GM21619 (cell line): ENCODE data around the gene NFAM1.

Experiments used
- ATAC-seq: cut with Tn5 transposase; IDR thresholded peaks from one replicate; pipeline ENCODE4 v1.9.1; 2021; ENCODE audit not compliant: unreplicated experiment

The NFAM1 gene

GRCh38 chr22:42384506-42384905, 47.7 kb downstream of the NFAM1 start:
- ATAC-seq: no peak

- no peak for ATAC-seq
Observed at GRCh38 chr22:42383851-42384417, 48.3 kb downstream of the NFAM1 start.

GRCh38 chr22:42383287-42383686, 48.9 kb downstream of the NFAM1 start:
- ATAC-seq: no peak

- no peak for ATAC-seq
Observed at GRCh38 chr22:42380769-42381551, 51.2 kb downstream of the NFAM1 start.

DNA sequence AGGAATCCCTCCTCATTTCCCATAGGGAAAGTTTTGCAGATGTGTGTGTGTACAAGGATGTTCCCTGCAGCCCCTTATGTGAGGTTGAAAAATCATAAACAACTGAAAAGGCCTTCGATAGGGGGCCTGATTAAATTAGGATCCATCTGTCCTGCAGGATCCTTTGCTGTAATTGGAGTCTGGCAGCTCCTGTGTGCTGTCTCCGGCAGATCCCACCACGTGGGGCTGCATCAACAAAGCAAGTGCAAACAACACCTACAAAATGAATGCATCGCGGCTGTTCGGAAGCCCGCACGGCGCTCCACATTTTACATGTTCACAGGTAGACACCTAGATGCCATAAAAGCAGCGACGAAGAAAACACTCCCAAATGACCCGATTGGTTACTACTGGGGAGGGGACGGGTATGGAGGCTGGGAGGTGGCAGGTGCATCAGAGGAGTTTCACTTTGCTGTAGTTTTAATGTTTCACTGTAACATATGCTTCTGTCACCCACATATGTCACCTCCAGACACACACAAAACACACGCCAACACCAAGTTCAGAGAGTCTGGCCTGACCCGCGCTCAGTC, 52.2 kb downstream of the NFAM1 start:
- no peak for ATAC-seq

DNA sequence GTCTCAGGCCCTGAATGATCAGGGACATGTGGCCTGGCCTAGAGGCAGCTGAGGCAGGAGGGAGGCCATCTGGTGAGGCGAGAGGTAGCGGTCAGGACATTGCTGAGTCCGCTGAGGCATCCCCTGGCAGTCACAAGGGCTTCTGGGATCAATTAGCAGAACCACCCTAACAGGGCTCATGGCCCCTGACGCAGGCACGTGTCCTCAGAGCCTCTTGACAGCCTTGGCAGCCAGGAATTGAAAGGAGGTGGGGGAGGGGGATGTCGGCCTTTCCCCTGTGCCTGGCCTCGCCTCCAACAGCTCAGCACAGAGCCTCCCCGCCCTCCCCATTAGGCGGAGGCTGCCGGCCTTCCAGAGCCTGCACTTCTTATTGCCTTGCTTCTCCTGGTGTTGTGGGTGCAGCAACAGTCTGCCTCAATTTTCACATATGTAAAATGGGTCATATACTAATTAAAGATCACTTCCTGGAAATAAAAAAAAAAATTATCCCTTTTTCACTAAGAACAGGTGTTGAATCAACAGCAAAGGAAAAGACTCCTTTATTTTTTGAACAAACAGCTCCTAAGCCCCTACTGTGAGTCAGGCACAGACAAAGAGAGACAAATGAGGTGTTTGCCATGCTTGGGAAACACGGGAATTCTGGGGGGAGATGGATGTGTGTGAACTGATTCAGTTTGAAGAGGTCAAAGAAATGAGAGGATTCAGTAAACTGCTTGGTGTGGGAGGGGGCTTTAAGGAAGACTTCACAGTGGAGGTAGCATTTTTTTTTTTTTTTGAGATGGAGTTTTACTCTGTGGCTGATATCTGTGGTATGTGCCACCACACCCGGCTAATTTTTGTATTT, 55.3 kb downstream of the NFAM1 start:
- ATAC-seq: no peak

DNA sequence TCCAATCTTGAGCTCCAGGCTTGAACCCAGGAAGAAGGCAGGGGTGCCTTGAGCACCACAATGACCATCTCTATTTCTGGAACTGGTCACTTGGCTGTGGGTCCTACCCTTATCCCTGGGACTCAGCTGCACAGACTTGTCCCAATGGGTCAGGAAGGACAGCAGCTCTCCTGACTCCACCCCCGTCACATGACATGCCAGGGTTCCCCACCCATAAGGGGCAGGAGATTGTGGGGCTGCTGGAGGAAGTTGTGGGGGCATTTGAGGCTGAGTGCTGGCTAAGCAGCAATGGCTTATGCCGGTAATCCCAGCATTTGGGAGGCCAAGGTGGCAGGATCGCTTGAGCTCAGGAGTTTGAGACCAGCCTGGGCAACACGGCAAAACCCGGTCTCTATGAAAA, 56.2 kb downstream of the NFAM1 start:
- no peak for ATAC-seq

GRCh38 chr22:42372976-42373375, 59.2 kb downstream of the NFAM1 start:
- ATAC-seq: no peak

GRCh38 chr22:42371501-42371900, 60.7 kb downstream of the NFAM1 start:
- ATAC-seq: no peak

GRCh38 chr22:42371099-42371498, 61.1 kb downstream of the NFAM1 start:
- ATAC-seq: no peak

- ATAC-seq: peak; percentile 93
Observed at GRCh38 chr22:42369250-42370041, 62.8 kb downstream of the NFAM1 start.

DNA sequence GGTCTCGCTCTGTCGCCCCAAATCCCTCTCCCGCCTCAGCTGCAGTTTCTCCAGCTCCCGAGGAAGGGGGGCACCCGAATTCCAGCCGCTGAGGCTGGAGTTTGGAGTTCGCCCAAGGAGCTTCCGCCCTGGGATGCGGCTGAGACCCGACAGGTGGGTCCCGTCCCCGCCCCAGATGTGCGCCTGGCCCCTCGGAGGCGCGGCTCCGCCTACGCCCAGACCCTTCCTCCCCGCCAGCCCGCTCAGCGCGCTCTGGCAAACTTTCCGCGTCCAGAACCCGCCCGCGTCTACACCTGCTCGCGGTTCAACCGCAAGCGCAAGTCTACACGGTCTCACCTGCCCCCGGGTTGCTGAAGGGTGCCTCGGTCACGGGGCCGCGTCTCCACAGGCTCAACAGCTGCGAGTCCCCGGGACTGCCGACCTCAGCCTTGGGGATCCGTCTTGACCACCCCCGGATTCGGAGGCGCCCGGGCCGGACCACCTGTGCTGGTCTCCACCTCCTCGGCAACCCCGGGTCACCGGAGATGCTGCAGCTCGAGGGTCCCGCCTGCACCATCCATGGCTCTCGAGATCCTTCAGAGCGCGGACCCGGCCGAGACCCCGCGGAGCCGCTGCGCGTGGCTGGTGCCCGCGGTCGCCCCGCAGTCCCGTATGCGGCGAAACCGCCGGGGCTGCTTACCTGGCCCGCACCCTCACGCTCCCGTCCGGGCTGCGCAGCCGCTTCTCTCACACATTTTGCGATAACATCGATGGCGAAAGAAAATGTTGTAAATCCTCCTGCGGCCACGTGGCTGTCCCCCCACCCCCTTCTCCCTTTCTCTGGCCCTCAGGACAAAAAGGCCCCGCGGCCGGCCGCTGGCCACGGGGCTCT, 63.6 kb downstream of the NFAM1 start:
- ATAC-seq: peak; percentile 20

GRCh38 chr22:42367980-42368378, 64.2 kb downstream of the NFAM1 start:
- ATAC-seq: no peak

DNA sequence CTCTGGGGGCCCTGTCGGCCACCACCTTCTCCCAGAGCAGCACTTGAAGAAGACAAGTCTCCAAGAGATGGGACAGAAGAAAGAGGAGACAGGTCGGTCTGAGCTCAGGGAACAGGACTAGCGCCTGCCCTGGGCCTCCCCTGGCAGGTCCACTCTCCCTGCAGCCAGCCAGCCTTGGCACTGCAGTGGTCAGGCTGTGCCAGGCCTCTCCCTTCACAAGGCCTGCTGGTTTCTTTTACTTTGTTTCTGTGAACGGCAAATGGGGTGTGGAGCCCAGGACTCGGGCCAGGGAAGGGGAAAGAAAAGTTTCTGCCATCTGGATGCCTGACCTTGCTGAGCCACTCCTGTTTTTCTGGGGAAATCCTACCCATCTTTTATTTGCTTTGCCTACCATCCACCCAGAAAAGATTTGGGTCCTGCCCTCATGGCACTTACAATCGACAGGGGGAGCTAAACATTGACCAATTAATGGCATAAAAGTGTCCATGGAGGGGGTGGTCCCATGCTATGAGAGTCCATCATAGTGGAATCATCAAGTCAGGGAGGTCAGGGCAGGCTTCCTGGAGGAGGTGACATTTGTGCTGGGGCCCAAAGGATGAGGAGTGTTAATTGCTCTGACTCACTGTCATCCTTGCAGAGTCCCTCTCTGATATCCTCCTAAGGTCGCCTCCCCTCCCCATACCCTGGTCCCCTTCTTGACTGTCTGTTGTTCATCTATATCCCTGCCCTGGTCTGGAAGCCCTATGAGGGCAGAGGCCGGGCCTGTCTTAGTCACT, 65.2 kb downstream of the NFAM1 start:
- ATAC-seq: no peak

DNA sequence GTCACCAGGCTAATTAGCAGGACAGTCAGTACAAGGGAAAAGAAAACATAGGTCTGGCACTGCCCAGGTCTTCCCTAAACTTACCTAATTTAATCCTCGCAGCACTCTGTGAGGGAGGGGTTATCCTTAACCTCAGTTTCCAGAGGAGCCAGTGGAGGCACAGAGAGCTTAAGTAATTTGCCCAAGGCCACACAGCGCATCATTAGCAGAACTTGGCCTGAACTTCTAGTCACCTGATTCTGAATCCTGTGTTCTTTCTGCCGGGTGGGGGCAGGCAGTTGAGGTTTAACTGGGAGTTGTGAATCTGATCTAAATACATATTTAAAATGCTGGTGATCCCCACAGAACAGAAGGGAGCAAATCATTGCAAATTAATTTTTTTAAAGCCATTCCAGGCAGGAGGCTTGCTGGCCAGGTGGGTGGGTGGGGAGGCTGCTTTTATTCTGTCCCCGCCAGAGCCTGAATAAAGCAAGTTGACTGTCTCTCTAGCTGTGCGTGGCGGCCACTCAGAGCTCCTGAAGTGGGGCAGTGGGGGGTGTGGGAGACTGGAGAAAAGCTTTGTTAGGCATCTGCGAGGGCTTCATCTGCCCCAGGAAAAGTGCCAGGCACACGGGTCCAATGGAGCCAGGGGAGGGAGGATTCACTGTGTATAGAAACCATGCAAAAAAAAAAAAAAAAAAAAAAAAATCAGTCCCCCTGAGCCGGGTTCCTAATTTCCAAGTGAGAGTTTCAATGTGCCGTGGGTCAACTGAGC, 66.1 kb downstream of the NFAM1 start:
- ATAC-seq: no peak

DNA sequence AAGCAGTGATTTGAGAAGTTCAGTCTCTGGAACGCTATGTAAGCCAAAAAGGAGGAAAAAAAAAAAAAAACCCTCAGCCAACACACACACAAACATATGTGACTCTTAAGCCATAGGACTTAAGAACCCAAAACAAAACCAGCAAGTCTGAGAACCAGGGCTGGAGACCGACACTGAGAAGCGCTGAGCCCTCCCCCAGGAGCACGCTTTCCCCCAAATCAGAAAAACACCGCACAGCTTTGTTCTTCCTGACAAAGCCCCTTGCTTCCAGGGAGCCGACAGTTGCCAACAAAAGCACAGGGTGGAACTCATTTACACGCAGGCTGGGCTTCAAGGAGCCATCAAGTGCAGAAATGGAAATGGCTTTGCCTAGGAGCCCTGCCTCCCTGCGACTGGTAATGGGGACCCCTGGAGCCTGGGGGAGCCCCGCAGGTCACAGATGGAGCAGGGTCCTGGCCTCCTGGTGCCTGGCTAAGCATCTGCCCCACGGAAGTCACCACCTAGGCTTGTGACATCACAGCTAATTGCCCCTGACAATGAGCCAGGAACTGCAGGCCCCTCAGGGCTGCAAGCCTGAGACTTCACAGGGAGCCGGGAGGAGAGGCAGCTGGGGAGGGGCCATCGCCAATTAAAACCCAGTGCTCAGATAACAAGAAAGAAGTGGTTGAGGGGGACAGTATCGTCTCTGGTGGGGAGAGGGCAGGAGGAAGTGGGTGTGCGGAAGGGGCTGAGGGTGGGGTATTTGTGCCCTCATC, 66.9 kb downstream of the NFAM1 start:
- no peak for ATAC-seq

- no peak for ATAC-seq
Observed at GRCh38 chr22:42364604-42365110, 67.5 kb downstream of the NFAM1 start.
